Measurements from ENCODE around the gene HAPLN3. TPM values are rescaled to one million over a fixed set of nuclear protein-coding genes. Genes with fewer than 3 reads are reported as not detected.

HAPLN3 gene
- total and polyA plus RNA-seq, 2 donors (not counting 3 experiments of a cell fraction or from before 2014, with no cell fraction given): 57.6 to 130 TPM

GRCh38 chr15:88852476-88852875 lies 42.9 kb downstream of the HAPLN3 start:
- DNase-seq (ENCODE audit: low read depth, low spot score) (no peak), FAIRE-seq (no peak)
- POLR2A ChIA-PET: no interaction called here
- dilution Hi-C loops (cut with MboI; ENCODE audit: extremely low pct_ligation_motif_present, low sequenced_read_pairs): no loop called here
- Histone ChIP-seq H3K79me2 (ENCODE audit: control insufficient read depth, insufficient read depth, low read length) (no peaks in the 10 kb centered on the region), H3K4me1 (ENCODE audit: control insufficient read depth, extremely low read depth, insufficient read depth, low read length) (no peaks in the 10 kb centered on the region), H3K4me3 (replicated peaks in 1 of 3; ENCODE audit: insufficient read depth in 1 of 3, low read depth in 1 of 3, low read length in 3 of 3) (no peak overlapping the region), H3K4me2 (ENCODE audit: insufficient read depth, low read length) (no peak overlapping the region), H2AFZ (ENCODE audit: low read depth, low read length) (no peak overlapping the region), H3K27me3 (ENCODE audit: control insufficient read depth in 2 of 2, insufficient read depth in 2 of 2, low read length in 2 of 2) (peaks cover 0 to 2% of the 10 kb centered on the region in 2 experiments), H3K36me3 (ENCODE audit: control insufficient read depth in 2 of 2, extremely low read depth in 1 of 2, insufficient read depth in 2 of 2, low read length in 2 of 2) (no peaks in the 10 kb centered on the region), H4K20me1 (replicated peaks; ENCODE audit: control insufficient read depth, extremely low read depth, insufficient read depth, low read length) (no peaks in the 10 kb centered on the region), H3K9ac (replicated peaks; ENCODE audit: extremely low read depth, insufficient read depth, low read length) (no peak overlapping the region), H3K27ac (ENCODE audit: insufficient read depth, low read depth, low read length) (no peak overlapping the region), H3K9me1 (replicated peaks; ENCODE audit: control insufficient read depth, extremely low read depth, insufficient read depth, low read length) (no peaks in the 10 kb centered on the region), H3K9me3 (replicated peaks; ENCODE audit: control insufficient read depth, insufficient read depth, low read length) (no peaks in the 10 kb centered on the region)
- TF ChIP-seq JUN (IDR thresholded peaks at IDR 0.05; ENCODE audit: borderline replicate concordance, insufficient read depth, insufficient read length, low read depth): no peak
- TF ChIP-seq FOS (IDR thresholded peaks at IDR 0.05; ENCODE audit: borderline replicate concordance, insufficient read depth, low read length): no peak
- TF ChIP-seq POLR2A (IDR thresholded peaks at IDR 0.05; ENCODE audit: low read depth, low read length): no peak
- no peak for TF ChIP-seq GATA2 (IDR thresholded peaks at IDR 0.05; ENCODE audit: insufficient read depth, insufficient read length, low read depth, low read length)
- CTCF ChIA-PET: no interaction called here
- BruUV-seq (replicated peaks): no TSS peak
- intact Hi-C loops (cut with micrococcal nuclease): no loop called here

DNA sequence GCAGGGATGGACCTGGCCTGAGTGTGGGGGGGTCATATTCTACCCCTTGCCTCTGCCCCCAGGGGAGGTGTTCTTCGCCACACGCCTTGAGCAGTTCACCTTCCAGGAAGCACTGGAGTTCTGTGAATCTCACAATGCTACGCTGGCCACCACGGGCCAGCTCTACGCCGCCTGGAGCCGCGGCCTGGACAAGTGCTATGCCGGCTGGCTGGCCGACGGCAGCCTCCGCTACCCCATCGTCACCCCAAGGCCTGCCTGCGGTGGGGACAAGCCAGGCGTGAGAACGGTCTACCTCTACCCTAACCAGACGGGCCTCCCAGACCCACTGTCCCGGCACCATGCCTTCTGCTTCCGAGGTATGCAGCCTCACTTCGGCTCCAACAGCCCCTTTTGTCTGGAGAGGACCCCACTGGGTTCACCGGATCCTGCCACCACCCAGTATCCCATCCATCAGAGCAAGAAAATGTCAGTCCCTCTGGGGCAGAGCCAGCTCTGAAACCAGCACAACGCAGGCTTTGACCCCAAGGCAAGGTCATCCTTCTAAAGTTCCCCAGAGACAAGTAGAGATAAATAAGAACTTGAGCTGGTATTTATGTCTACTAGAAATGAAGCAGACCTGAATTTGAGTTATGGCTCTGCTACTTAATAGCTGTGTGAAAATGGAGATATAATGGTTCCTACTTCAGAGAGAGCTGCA lies 45.8 kb downstream of the HAPLN3 start:
- POLR2A ChIA-PET: no interaction called here
- Histone ChIP-seq H3K4me2 (ENCODE audit: insufficient read depth, low read length) (no peak overlapping the region), H4K20me1 (replicated peaks; ENCODE audit: control insufficient read depth, extremely low read depth, insufficient read depth, low read length) (no peaks in the 10 kb centered on the region), H3K36me3 (ENCODE audit: control insufficient read depth in 2 of 2, extremely low read depth in 1 of 2, insufficient read depth in 2 of 2, low read length in 2 of 2) (no peaks in the 10 kb centered on the region), H2AFZ (ENCODE audit: low read depth, low read length) (no peak overlapping the region), H3K4me3 (replicated peaks in 1 of 3; ENCODE audit: insufficient read depth in 1 of 3, low read depth in 1 of 3, low read length in 3 of 3) (no peak overlapping the region), H3K9ac (replicated peaks; ENCODE audit: extremely low read depth, insufficient read depth, low read length) (no peak overlapping the region), H3K79me2 (ENCODE audit: control insufficient read depth, insufficient read depth, low read length) (no peaks in the 10 kb centered on the region), H3K27ac (ENCODE audit: insufficient read depth, low read depth, low read length) (no peak overlapping the region), H3K9me3 (replicated peaks; ENCODE audit: control insufficient read depth, insufficient read depth, low read length) (no peaks in the 10 kb centered on the region), H3K9me1 (replicated peaks; ENCODE audit: control insufficient read depth, extremely low read depth, insufficient read depth, low read length) (no peaks in the 10 kb centered on the region), H3K27me3 (ENCODE audit: control insufficient read depth in 2 of 2, insufficient read depth in 2 of 2, low read length in 2 of 2) (peaks cover 0 to 2% of the 10 kb centered on the region in 2 experiments), H3K4me1 (ENCODE audit: control insufficient read depth, extremely low read depth, insufficient read depth, low read length) (no peaks in the 10 kb centered on the region)
- dilution Hi-C loops (cut with MboI; ENCODE audit: extremely low pct_ligation_motif_present, low sequenced_read_pairs) (no loop called here), intact Hi-C loops (cut with micrococcal nuclease) (no loop called here)
- FAIRE-seq (no peak), DNase-seq (ENCODE audit: low read depth, low spot score) (no peak)
- BruUV-seq (replicated peaks): no TSS peak
- TF ChIP-seq FOS (IDR thresholded peaks at IDR 0.05; ENCODE audit: borderline replicate concordance, insufficient read depth, low read length): no peak
- no peak for TF ChIP-seq MAX (IDR thresholded peaks at IDR 0.05; ENCODE audit: insufficient read depth, insufficient read length)
- TF ChIP-seq MYC (IDR thresholded peaks at IDR 0.05; ENCODE audit: low read depth, low read length): no peak
- no peak for TF ChIP-seq GATA2 (IDR thresholded peaks at IDR 0.05; ENCODE audit: insufficient read depth, insufficient read length, low read depth, low read length)
- TF ChIP-seq, protein P1, sequence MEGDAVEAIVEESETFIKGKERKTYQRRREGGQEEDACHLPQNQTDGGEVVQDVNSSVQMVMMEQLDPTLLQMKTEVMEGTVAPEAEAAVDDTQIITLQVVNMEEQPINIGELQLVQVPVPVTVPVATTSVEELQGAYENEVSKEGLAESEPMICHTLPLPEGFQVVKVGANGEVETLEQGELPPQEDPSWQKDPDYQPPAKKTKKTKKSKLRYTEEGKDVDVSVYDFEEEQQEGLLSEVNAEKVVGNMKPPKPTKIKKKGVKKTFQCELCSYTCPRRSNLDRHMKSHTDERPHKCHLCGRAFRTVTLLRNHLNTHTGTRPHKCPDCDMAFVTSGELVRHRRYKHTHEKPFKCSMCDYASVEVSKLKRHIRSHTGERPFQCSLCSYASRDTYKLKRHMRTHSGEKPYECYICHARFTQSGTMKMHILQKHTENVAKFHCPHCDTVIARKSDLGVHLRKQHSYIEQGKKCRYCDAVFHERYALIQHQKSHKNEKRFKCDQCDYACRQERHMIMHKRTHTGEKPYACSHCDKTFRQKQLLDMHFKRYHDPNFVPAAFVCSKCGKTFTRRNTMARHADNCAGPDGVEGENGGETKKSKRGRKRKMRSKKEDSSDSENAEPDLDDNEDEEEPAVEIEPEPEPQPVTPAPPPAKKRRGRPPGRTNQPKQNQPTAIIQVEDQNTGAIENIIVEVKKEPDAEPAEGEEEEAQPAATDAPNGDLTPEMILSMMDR (IDR thresholded peaks at IDR 0.05; ENCODE audit: extremely low read depth in 1 of 2, insufficient read depth in 1 of 2, low read depth in 1 of 2, low read length in 2 of 2): no peak
- no peak for TF ChIP-seq POLR2AphosphoS5 (IDR thresholded peaks at IDR 0.05; ENCODE audit: insufficient read depth, low read depth, low read length)
- no peak for TF ChIP-seq POLR2A (IDR thresholded peaks at IDR 0.05; ENCODE audit: low read depth, low read length)
- TF ChIP-seq EZH2 (IDR thresholded peaks at IDR 0.05; ENCODE audit: borderline replicate concordance, low read depth, low read length, severe bottlenecking): no peak
- no peak for TF ChIP-seq JUN (IDR thresholded peaks at IDR 0.05; ENCODE audit: borderline replicate concordance, insufficient read depth, insufficient read length, low read depth)
- CTCF ChIA-PET: interaction anchor here (1.2 kb wide), 1 partner anchor 15 kb away, joined by 3 read pairs; no protein-coding TSS in a partner anchor
